Right ventricle myocardium superior (tissue), 1 donor: Measurements from ENCODE around the gene TSSC4. TPM values are rescaled to one million over a fixed set of nuclear protein-coding genes. Genes with fewer than 3 reads are reported as not detected.
A peak's percentile ranks its signal among the peaks of the same experiment; 100 is the strongest.

Source experiments
- ATAC-seq: fragments of 200-7000 bp; cut with Tn5 transposase; one replicate; pipeline ENCODE4 v1.9.1; 2020; ENCODE audit warnings: mild to moderate bottlenecking; ENCODE audit not compliant: poor library complexity
- DNase-seq: peaks from one replicate; pipeline ENCODE4 v3.0.0-alpha.2; 2020
- intact Hi-C: fragments of 100-400 bp; cut with DNase I; formaldehyde crosslinking; loops from one replicate; pipeline ENCODE4 v1.11.2; 2022
- total RNA-seq: library from RNA; stranded (reverse); fragmentation: NEBNext Ultra II Directional; extraction: Animal tissue kit (Norgen Biotek cat#: 25700); gene quantifications from one replicate; pipeline ENCODE4 v1.2.1, GENCODE V29; 2021
- donor health status: DM: no; HTN: yes; CAD: no; lungs with severe emphysema.

The TSSC4 gene
- total RNA-seq, 1 donor from 2014 or later: 36.2 TPM

- no peak for DNase-seq
- intact Hi-C loops: no loop called here
Measured at GRCh38 chr11:2393111-2393868, 7.3 kb upstream of the TSSC4 start.

GRCh38 chr11:2393941-2394817 lies 6.4 kb upstream of the TSSC4 start:
- intact Hi-C loops: no loop called here
- ATAC-seq: no peak
- DNase-seq: no peak

More at GRCh38 chr11:2393111-2393868, 7.3 kb upstream of the TSSC4 start:
- ATAC-seq: no peak

GRCh38 chr11:2394818-2395105 lies 5.8 kb upstream of the TSSC4 start:
- intact Hi-C loops: no loop called here
- no peak for ATAC-seq
- DNase-seq: no peak

- no peak for ATAC-seq
- DNase-seq: no peak
- intact Hi-C loops: no loop called here
Measured at GRCh38 chr11:2395211-2395730, 5.3 kb upstream of the TSSC4 start.

GRCh38 chr11:2395856-2396255 lies 4.7 kb upstream of the TSSC4 start:
- DNase-seq (no peak), ATAC-seq (no peak)
- intact Hi-C loops: no loop called here

- no peak for ATAC-seq
- DNase-seq: no peak
- intact Hi-C loops: no loop called here
Measured at GRCh38 chr11:2396471-2396870, 4.1 kb upstream of the TSSC4 start.

GRCh38 chr11:2397005-2397404 lies 3.5 kb upstream of the TSSC4 start:
- intact Hi-C loops: no loop called here
- DNase-seq: no peak
- ATAC-seq: no peak

- ATAC-seq (no peak), DNase-seq (no peak)
- intact Hi-C loops: no loop called here
Measured at GRCh38 chr11:2398664-2399355, 1.7 kb upstream of the TSSC4 start.

- DNase-seq (no peak), ATAC-seq (peak; percentile 1)
- intact Hi-C loops: loop anchor here (5.0 kb wide), 1 partner anchor 92 kb away; no protein-coding TSS in a partner anchor
Measured at GRCh38 chr11:2399488-2400068, 972 bp upstream of the TSSC4 start.

- peak; percentile 4 for ATAC-seq
- no peak for DNase-seq
- intact Hi-C loops: loop anchor here (5.0 kb wide), 1 partner anchor 94 kb away; no protein-coding TSS in a partner anchor
Measured at GRCh38 chr11:2400762-2401435, 349 bp downstream of the TSSC4 start.

- ATAC-seq (no peak), DNase-seq (no peak)
- intact Hi-C loops: loop anchor here (5.0 kb wide), 1 partner anchor 94 kb away; no protein-coding TSS in a partner anchor
Measured at GRCh38 chr11:2401436-2401984, 960 bp downstream of the TSSC4 start.

- intact Hi-C loops: loop anchor here (5.0 kb wide), 1 partner anchor 95 kb away; no protein-coding TSS in a partner anchor
- DNase-seq (no peak), ATAC-seq (no peak)
Measured at GRCh38 chr11:2402106-2402505, 1.6 kb downstream of the TSSC4 start.

GRCh38 chr11:2402890-2403645 lies 2.5 kb downstream of the TSSC4 start:
- DNase-seq (no peak), ATAC-seq (no peak)
- intact Hi-C loops: loop anchor here (5.0 kb wide), 1 partner anchor 96 kb away; no protein-coding TSS in a partner anchor

GRCh38 chr11:2404735-2405196 lies 4.2 kb downstream of the TSSC4 start:
- intact Hi-C loops: loop anchor here (5.0 kb wide), 1 partner anchor 97 kb away; no protein-coding TSS in a partner anchor
- ATAC-seq (no peak), DNase-seq (no peak)

- intact Hi-C loops: no loop called here
- no peak for ATAC-seq
- no peak for DNase-seq
Measured at GRCh38 chr11:2406451-2406850, 5.9 kb downstream of the TSSC4 start.

- no peak for DNase-seq
- no peak for ATAC-seq
- intact Hi-C loops: no loop called here
Measured at GRCh38 chr11:2406878-2407410, 6.4 kb downstream of the TSSC4 start.

- no peak for ATAC-seq
- no peak for DNase-seq
- intact Hi-C loops: no loop called here
Measured at GRCh38 chr11:2408671-2409070, 8.1 kb downstream of the TSSC4 start.
